GM19351 (cell line): ENCODE measurements around the gene IFNAR2.
"Not testable (repeated sequence)": the region's sequence is repeated elsewhere in the genome, so short reads cannot be mapped to it uniquely, and the experiment has no call there.

ENCODE experiments used
- ATAC-seq: cut with Tn5 transposase; IDR thresholded peaks from one replicate; pipeline ENCODE4 v1.9.1; 2021; ENCODE audit warnings: mild to moderate bottlenecking, moderate library complexity; ENCODE audit not compliant: unreplicated experiment

The IFNAR2 gene

DNA sequence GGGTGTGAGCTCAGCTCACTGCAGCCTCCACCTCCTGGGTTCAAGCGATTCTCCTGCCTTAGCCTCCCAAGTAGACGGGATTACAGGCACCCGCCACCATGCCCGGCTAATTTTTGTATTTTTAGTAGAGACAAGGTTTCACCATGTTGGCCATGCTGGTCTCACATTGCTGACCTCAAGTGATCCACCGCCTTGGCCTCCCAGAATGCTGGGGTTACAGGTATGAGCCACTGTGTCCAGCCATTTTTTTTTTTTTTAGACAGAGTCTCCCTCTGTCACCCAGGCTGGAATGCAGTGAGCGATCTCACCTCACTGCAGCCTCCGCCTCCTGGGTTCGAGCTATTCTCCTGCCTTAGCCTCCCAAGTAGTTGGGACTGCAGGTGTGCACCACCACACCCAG lies 13.1 kb downstream of the IFNAR2 start:
- ATAC-seq: not testable (repeated sequence)

GRCh38 chr21:33244082-33244778 lies 14.5 kb downstream of the IFNAR2 start:
- no peak for ATAC-seq

DNA sequence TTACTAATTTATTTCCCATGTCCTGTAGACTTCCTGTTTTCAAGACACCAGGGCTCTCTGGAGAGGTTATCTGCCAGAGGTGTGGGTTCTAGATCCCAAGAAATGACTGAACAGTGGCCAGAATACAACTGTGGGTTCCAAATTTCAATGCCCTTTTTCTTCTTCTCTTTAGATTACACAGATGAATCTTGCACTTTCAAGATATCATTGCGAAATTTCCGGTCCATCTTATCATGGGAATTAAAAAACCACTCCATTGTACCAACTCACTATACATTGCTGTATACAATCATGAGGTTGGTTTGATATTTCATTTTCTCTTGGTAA lies 15.0 kb downstream of the IFNAR2 start:
- ATAC-seq: no peak

GRCh38 chr21:33245289-33245918 lies 15.7 kb downstream of the IFNAR2 start:
- ATAC-seq: no peak

GRCh38 chr21:33246506-33246905 lies 16.8 kb downstream of the IFNAR2 start:
- ATAC-seq: no peak

- no peak for ATAC-seq
Measured at GRCh38 chr21:33246963-33247362, 17.2 kb downstream of the IFNAR2 start.

DNA sequence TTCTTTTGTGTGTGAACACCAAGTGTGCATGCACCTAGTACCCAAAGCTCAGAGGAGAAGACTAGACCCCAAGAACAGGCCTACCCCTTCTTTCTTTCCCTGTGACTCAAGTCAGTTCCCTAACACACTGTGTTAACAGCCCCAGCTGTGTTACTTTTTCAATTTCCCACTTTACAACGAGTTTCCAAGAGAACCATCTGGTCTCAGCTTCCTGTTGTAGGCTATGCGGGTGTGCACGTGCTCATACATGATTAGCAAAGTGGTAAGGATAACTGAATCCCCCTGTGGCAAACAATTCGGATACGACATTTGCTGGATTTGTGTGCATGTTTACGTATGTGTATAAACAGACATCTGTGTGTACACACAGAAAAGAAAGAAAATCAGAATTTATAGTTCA lies 17.9 kb downstream of the IFNAR2 start:
- no peak for ATAC-seq

DNA sequence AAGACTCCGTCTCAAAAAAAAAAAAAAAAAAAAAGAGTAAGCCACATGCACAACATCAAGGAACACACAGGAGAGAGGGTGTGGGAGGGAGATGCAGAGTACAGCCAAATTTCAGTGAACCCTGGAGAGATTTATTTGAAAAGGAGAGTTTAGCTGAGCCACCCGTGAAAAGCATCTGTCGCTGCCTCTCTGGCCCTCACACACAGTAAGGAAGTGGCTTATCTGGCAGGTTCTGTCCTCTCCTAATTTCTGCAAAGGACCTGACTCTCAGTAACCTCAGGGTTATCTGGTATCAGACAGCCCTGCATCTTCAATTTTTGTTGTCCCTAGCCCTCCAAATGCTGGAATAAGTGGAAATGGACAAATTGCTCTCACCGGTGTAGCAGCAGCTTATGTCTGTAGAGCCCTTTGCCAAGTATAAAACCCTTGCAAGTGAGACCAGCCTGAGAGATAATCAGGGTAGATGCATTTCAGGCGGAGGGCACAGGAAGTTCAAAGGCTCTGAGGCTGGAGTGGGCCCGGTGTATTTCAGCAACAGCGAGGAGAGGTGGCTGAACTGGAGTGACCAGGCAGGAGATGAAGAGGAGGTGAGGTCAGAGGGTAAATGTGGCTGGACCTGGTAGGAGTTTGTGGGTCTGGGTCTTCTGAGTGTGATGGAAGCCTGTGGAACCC lies 19.7 kb downstream of the IFNAR2 start:
- ATAC-seq: no peak

DNA sequence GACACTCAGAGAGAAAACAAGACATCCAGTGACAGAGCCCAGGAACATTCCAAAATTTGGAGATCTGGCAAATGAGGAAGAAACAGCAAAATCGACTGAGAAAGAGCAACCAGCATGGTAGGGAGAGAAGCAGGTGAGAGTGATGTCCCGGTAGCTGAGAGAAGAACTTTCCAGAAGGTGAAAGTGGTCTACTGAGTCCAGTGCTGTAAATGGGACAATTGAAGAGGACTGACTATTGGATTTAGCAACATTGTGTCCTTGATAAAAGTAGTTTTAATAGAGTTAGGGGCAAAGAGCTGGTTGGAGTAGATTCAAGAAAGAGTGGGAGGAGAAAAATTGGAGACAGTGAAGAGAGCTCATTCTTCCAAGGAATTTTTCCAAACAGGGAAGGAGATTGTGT lies 21.4 kb downstream of the IFNAR2 start:
- ATAC-seq: no peak

GRCh38 chr21:33253382-33253781 lies 23.6 kb downstream of the IFNAR2 start:
- ATAC-seq: not testable (repeated sequence)

GRCh38 chr21:33254766-33255165 lies 25.0 kb downstream of the IFNAR2 start:
- no peak for ATAC-seq

- ATAC-seq: no peak
Measured at GRCh38 chr21:33255404-33255803, 25.7 kb downstream of the IFNAR2 start.

- no peak for ATAC-seq
Measured at GRCh38 chr21:33256019-33256418, 26.3 kb downstream of the IFNAR2 start.

DNA sequence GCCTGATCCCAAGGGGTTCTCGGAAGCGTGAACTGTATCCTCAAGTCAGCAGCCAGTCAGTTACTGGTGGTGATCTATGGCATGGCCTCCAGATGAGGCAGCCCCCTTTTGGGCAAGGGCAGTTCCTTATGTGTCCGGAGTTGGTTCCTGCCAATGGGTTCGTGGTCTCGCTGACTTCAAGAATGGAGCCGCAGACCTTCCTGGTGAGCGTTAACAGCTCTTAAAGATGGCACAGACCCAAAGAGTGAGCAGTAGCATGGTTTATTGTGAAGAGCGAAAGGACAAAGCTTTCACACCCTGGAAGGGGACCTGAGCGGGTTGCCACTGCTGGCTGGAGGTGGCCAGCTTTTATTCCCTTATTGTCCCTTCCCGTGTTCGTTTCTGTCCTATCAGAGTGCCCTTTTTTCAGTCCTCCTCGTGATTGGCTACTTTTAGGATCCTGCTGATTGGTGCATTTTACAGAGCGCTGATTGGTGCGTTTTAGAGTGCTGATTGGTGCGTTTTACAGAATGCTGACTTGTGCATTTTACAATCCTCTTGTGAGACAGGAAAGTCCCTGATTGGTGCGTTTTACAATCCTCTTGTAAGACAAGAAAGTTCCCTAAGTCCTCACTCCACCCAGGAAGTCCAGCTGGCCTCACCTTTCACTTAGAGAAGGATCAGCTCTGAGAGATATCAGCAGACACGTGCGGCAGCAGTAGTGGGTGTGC lies 27.5 kb downstream of the IFNAR2 start:
- no peak for ATAC-seq

GRCh38 chr21:33258475-33258874 lies 28.7 kb downstream of the IFNAR2 start:
- no peak for ATAC-seq

DNA sequence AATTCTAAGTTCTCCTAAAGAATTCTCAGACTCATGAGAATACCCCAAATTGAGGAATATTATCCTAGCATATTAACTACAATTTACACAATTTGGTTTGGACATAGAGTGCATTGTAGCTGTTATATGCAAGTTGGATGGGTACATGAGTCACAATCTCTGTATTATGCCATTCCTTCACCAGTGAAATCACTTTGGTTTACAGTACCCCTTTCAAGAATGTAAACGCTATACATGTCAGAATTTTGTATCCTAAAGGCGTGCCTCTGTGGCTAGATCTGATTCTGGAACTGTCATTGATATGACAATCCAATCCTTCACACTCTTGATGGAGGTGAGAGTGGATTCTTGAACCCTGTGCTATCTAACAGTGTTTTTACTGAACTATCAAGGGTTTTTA lies 29.7 kb downstream of the IFNAR2 start:
- no peak for ATAC-seq

GRCh38 chr21:33259995-33260394 lies 30.3 kb downstream of the IFNAR2 start:
- no peak for ATAC-seq

- ATAC-seq: no peak
Measured at GRCh38 chr21:33261635-33262034, 31.9 kb downstream of the IFNAR2 start.

GRCh38 chr21:33262921-33263320 lies 33.2 kb downstream of the IFNAR2 start:
- ATAC-seq: no peak

GRCh38 chr21:33264561-33264960 lies 34.8 kb downstream of the IFNAR2 start:
- no peak for ATAC-seq

DNA sequence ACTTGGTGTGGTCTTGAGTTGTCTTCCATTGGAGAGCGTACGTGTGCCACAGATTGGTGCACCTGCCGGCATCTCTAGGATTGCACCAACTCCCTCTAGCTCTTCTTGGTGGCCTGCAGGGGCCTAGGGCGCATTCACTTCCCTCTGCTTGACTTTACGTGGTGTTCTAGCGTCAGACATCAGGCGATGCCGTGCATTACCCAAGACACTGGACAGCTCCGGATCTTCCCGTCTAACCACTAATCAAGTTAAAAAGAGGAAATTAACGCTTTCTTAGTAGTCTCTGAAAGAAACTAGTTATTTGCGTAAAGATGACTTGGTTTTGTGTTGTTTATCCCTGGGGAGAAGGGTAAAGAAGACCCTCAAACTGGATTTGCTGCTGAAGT lies 35.9 kb downstream of the IFNAR2 start:
- ATAC-seq: peak; percentile 36
